ENCODE measurements around the gene ZNF638. TPM values are rescaled to one million over a fixed set of nuclear protein-coding genes. Genes with fewer than 3 reads are reported as not detected.

The ZNF638 gene
- total and polyA plus RNA-seq, 2 of the 4 experiments (the other 2 are of a cell fraction) = 46.4 to 129 TPM

DNA sequence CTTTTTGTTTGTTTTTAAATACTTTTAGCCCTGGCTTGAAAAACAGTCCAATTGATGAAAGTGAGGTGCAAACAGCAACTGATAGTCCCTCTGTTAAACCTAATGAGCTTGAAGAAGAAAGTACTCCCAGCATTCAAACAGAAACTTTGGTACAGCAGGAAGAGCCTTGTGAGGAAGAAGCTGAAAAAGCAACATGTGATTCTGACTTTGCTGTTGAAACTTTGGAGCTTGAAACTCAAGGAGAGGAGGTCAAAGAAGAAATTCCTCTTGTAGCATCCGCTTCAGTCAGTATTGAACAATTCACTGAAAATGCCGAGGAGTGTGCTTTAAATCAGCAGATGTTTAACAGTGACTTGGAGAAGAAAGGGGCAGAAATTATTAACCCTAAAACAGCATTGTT, 91.2 kb downstream of the ZNF638 start:
- ChIA-PET CTCF (no interaction called here), POLR2A (ENCODE audit: unreplicated experiment) (no interaction called here)
- ATAC-seq (ENCODE audit: low read depth) (no peak), DNase-seq (no peak)
- no peak overlapping the region for H3K4me2 ChIP-seq (ENCODE audit: low read depth, low read length)
- no peak for TF ChIP-seq BHLHE40 (IDR thresholded peaks at IDR 0.05; ENCODE audit: low read depth, low read length)
- no peak for TF ChIP-seq RAD21 (IDR thresholded peaks at IDR 0.05; ENCODE audit: low read length)
- no peak for TF ChIP-seq CTCF (conservative IDR thresholded peaks at IDR 0.05; ENCODE audit: low read depth, low read length)
- TF ChIP-seq, protein P1, sequence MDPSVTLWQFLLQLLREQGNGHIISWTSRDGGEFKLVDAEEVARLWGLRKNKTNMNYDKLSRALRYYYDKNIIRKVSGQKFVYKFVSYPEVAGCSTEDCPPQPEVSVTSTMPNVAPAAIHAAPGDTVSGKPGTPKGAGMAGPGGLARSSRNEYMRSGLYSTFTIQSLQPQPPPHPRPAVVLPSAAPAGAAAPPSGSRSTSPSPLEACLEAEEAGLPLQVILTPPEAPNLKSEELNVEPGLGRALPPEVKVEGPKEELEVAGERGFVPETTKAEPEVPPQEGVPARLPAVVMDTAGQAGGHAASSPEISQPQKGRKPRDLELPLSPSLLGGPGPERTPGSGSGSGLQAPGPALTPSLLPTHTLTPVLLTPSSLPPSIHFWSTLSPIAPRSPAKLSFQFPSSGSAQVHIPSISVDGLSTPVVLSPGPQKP (IDR thresholded peaks at IDR 0.05; ENCODE audit: borderline replicate concordance, low read depth, low read length) = no peak
- no peak for TF ChIP-seq CEBPB (IDR thresholded peaks at IDR 0.05; ENCODE audit: low read depth, low read length)
- no peak for TF ChIP-seq CHD1 (IDR thresholded peaks at IDR 0.05; ENCODE audit: low read depth, low read length)
- TF ChIP-seq RCOR1 (IDR thresholded peaks at IDR 0.05; ENCODE audit: insufficient replicate concordance, low read length) = no peak
- no peak for TF ChIP-seq POLR2A (IDR thresholded peaks at IDR 0.05; ENCODE audit: low read depth, low read length)
- TF ChIP-seq MAZ (IDR thresholded peaks at IDR 0.05; ENCODE audit: borderline replicate concordance, low read depth, low read length) = no peak
- no peak for TF ChIP-seq RFX5 (IDR thresholded peaks at IDR 0.05; ENCODE audit: low read depth, low read length)
- TF ChIP-seq, protein P2, sequence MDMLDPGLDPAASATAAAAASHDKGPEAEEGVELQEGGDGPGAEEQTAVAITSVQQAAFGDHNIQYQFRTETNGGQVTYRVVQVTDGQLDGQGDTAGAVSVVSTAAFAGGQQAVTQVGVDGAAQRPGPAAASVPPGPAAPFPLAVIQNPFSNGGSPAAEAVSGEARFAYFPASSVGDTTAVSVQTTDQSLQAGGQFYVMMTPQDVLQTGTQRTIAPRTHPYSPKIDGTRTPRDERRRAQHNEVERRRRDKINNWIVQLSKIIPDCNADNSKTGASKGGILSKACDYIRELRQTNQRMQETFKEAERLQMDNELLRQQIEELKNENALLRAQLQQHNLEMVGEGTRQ (IDR thresholded peaks at IDR 0.05; ENCODE audit: low read depth, low read length) = no peak
- no peak for TF ChIP-seq SMC3 (IDR thresholded peaks at IDR 0.05; ENCODE audit: low read depth, low read length)
- TF ChIP-seq MAFK (IDR thresholded peaks at IDR 0.05; ENCODE audit: low read depth, low read length) = no peak
- no peak for TF ChIP-seq FOS (IDR thresholded peaks at IDR 0.05; ENCODE audit: low read depth, low read length)
- TF ChIP-seq NFE2L2 (IDR thresholded peaks at IDR 0.05; ENCODE audit: low read depth, low read length) = no peak
- TF ChIP-seq MXI1 (IDR thresholded peaks at IDR 0.05; ENCODE audit: borderline replicate concordance, low read depth, low read length) = no peak
- no peaks in the 10 kb centered on the region for H3K27me3 ChIP-seq (ENCODE audit: control insufficient read depth, insufficient read depth, low read length)
- no peak overlapping the region for H3K23ac ChIP-seq (ENCODE audit: low read depth, low read length)
- no peak overlapping the region for H3K9ac ChIP-seq (ENCODE audit: low read depth, low read length)
- no peaks in the 10 kb centered on the region for H3K9me1 ChIP-seq (ENCODE audit: insufficient read depth, low read length)
- H3K9me3 ChIP-seq (ENCODE audit: control insufficient read depth, insufficient read depth, low read length) = no peaks in the 10 kb centered on the region
- intact Hi-C loops (cut with micrococcal nuclease) (loop anchor here (2.0 kb wide), 1 partner anchor 16 kb away; no protein-coding TSS in a partner anchor), dilution Hi-C loops (cut with HindIII; ENCODE audit: low sequenced_read_pairs, unreplicated experiment) (no loop called here), in situ Hi-C loops (cut with MboI; ENCODE audit: low sequenced_read_pairs) (no loop called here)
- no CpG with 5 or more reads among the region's 2 CpGs for WGBS, 2 experiments (ENCODE audit: extremely low coverage in 2 of 2, insufficient read length in 1 of 2)
- no peak overlapping the region for H4K91ac ChIP-seq (ENCODE audit: insufficient read depth, low read depth, low read length)
- no peak overlapping the region for H3K27ac ChIP-seq (ENCODE audit: insufficient read depth, low read length)
- H4K20me1 ChIP-seq (ENCODE audit: insufficient read depth, low read length) = no peaks in the 10 kb centered on the region
- H3K14ac ChIP-seq (replicated peaks; ENCODE audit: low read depth, low read length) = no peak overlapping the region
- no TSS peak for BruUV-seq (replicated peaks)
- H4K5ac ChIP-seq (ENCODE audit: low read depth, low read length) = no peak overlapping the region
- H3K79me1 ChIP-seq (ENCODE audit: low read depth in 1 of 2, low read length in 2 of 2) = peaks cover 0 to 3% of the 10 kb centered on the region in 2 experiments
- H3K4ac ChIP-seq (ENCODE audit: low read depth, low read length) = no peak overlapping the region
- H2AK5ac ChIP-seq (ENCODE audit: low read depth, low read length) = no peak overlapping the region
- no peak overlapping the region for H2BK15ac ChIP-seq (ENCODE audit: low read depth, low read length)
- no peak overlapping the region for H2AK9ac ChIP-seq (replicated peaks; ENCODE audit: low read depth, low read length, poor library complexity)
- no peak overlapping the region for H2BK5ac ChIP-seq (ENCODE audit: low read depth, low read length, poor library complexity, severe bottlenecking)
- H3K36me3 ChIP-seq (ENCODE audit: control insufficient read depth, insufficient read depth, low read length) = peaks cover 19% of the 10 kb centered on the region
- no peak overlapping the region for H3K56ac ChIP-seq (ENCODE audit: extremely low read depth, insufficient read depth, low read length)
- H3K18ac ChIP-seq (ENCODE audit: low read depth, low read length) = no peak overlapping the region
- no peak overlapping the region for H2BK20ac ChIP-seq (ENCODE audit: low read depth, low read length)
- no peaks in the 10 kb centered on the region; the same call in 1 of the 2 replicates for H3K4me1 ChIP-seq (ENCODE audit: control insufficient read depth, insufficient read depth, low read length)
- H2AFZ ChIP-seq (replicated peaks; ENCODE audit: low read length, poor library complexity) = no peak overlapping the region
- no peak overlapping the region for H2BK120ac ChIP-seq (ENCODE audit: low read depth, low read length)
- H4K8ac ChIP-seq (ENCODE audit: low read depth in 2 of 2, low read length in 2 of 2) = no peak overlapping the region
- no peak overlapping the region for H3K4me3 ChIP-seq (ENCODE audit: insufficient read depth, low read depth, low read length)

Data from IMR-90 (cell line).